HG03342 (cell line): ENCODE results near the gene LAMP1.
"Not testable (repeated sequence)": the region's sequence is repeated elsewhere in the genome, so short reads cannot be mapped to it uniquely, and the experiment has no call there.

Experiments
- ATAC-seq: cut with Tn5 transposase; IDR thresholded peaks from one replicate; pipeline ENCODE4 v1.9.1; 2021; ENCODE audit warnings: mild to moderate bottlenecking, moderate library complexity; ENCODE audit not compliant: unreplicated experiment

LAMP1 gene

GRCh38 chr13:113354831-113355610 lies 58.0 kb downstream of the LAMP1 start:
- no peak for ATAC-seq

DNA sequence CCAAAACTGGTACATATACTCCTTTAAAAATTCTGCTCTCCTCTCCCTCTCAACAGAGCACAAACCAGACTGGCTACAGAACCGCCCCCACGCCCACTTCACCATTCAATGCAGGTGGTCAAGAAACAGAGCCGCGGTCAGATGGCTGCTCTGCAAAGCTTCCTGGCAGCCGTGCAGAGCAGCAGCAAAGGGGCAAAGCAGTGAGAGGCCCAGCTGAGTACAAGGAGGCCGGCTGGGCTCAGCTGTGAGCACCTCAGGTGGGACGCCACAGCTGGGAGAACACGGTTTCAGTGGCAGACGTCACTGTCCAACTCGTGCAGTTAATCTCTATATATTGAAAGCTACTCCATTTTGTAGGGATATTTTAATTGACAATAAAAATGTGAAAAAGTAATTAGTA lies 58.6 kb downstream of the LAMP1 start:
- ATAC-seq: no peak

DNA sequence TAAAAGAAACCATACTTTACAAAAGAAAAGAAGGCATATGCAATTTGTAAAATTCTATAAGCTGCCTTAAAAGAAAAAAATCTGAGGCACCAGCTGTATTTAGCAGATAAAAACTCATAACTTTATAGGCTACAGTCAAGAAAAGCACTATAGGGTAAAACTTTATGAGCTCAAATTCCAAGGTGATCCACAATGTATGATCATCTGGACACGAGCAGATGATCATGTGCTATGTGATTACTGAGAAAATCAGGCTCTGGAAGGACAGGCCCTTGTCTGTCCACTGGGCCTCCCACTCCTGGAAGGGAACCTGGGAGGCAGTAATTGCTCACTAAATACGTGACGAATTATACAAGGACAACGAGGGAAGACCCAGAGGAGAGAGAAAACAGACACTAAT lies 59.6 kb downstream of the LAMP1 start:
- no peak for ATAC-seq

GRCh38 chr13:113357529-113357928 lies 60.5 kb downstream of the LAMP1 start:
- no peak for ATAC-seq

DNA sequence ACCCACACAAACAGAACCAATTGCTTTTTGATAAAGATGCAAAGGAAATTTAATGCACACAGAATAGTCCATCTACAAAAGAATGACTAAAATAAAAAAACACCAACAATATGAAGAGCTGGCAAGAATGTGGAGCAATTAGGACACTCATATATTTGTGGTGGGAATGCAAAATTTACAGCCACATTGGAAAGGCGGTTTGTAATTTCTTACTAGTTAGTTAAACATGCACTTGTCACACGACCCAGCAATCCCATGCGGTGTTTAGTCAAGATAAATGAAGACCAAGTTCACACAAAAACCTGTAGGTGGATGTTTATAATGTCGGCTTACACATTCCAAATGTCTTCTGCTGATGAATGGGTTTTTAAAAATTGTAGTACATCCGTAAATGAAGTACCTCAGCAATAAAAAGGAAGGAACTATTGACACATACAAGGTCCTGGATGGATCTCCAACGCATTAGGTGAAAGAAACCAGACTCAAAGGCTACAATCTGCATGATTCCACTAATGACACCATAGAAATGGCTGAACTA lies 61.7 kb downstream of the LAMP1 start:
- ATAC-seq: no peak

GRCh38 chr13:113359571-113359970 lies 62.5 kb downstream of the LAMP1 start:
- ATAC-seq: no peak

DNA sequence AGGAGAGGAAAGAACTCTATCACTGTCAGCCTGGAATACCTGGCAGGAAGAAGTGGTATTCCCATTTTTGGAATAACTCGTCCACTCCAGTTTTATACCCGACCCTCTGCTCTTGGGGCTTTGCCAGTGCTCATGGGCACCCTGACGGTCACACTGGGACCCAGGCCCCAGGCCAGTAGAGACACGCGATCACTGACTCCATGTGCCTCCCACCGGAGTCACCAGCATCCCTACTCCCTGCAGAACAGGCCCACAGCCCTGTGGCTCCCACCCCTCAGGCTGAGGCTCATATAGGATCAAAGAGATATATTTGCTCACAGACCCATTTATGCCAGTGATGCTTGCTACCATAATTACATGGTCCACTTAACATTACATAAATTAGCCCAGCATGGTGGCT lies 63.4 kb downstream of the LAMP1 start:
- ATAC-seq: no peak

GRCh38 chr13:113361406-113361805 lies 64.4 kb downstream of the LAMP1 start:
- ATAC-seq: no peak

GRCh38 chr13:113364311-113364889 lies 67.4 kb downstream of the LAMP1 start:
- ATAC-seq: no peak

DNA sequence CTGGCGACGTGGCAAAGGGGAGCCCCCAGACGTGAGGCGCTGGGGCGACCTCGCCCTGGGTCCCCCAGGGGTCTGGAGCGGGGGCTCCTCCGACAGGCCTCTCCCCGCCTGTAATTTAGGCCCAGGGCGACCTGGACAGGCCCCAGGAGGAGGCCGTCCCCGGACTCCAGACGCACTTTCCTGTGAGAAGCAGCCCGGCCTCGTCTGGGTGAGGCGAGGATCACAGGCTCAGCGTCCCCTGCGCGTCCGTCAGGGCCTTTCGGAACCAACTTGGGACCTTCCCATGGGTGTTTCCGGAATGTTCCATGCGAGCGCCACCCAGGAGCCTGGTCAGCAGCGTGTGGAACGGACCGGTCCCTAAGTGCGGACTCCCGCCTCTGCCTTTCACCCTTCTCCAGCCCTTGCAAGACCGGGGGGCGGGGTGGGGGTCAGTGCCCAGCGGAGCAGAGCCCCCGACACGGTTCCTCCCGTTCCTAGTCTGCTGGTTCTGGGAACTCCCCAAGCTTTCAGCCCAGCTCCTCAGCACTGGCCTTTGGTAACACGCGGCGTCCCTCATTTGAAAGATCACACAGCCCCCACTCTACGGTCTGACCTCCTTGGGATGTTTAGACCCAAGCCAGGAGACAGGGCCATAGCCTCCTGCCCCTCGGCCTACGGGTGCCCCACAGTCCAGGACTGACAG lies 68.0 kb downstream of the LAMP1 start:
- no peak for ATAC-seq

DNA sequence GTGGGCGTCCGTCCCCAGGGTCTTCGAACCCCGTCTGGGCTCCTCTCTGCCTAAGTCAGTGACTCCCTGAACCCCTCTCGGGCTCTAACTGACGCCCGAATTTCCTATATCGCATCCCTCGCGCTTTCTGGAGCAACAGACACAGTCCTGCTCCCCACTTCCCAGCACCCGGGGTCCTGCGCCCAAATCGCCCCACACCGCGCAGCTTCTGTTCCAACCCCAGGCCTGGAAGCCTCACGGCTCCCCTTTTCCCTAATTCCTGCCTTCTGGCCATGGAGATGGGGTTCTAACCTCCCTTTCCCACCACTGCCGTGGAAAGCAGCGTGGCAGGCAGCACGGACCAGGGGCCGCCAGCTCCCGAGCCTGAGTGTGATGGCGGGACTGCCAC lies 68.5 kb downstream of the LAMP1 start:
- no peak for ATAC-seq

DNA sequence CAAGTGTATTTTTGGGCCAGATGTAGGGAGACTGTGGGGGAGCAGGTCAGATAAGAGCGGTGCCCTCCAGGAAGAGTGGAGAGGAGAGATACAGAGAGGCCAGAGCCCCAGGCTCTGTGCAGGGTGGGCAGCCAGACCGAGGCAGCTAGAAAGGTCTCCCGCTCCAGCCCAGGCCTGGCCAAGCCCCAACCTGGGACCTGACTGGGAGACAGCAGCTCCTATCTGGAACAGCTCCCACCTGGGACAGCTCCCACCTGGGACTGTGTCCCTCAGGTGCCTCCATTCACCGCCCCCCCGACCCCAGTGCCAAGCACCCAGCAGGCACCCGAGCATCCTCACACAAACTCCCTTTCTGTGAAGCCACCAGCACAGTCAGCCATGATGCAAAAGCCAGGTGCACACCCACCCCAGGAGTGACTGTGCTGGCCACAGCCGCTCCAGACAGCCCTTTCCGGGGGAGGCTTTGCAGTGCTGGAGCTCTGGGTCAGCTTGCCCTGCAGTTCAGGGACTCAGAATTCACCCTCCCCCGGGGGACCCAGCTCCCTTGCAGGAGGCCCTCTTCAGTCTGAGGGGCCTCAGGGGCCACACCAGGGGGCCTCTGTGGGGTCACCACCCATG lies 69.0 kb downstream of the LAMP1 start:
- ATAC-seq: no peak

DNA sequence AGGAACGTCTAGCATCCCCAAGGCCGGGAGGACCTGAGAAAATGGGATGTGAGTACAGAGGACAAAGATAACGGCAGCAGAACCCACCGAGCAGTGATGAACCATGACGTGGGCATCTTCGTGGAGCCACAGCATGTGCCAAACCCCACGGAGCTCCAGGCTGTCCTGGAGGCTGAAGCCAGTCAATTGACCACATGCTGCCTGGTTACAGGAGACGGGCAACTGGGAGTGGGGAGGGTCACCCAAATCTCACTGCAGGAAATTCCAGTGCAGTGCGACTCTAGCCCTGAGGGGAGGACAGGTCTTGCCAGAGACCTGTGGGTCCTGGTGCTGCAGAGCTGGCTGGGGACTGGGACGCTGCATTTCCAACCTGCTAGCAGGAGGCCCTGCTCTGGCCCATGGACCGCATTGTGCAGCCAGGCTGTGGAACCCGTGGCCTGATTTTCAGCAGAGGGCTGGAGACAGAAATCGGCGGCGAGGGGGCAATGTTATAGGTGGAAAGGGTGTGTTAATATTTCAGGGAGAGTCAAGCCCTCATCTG lies 70.1 kb downstream of the LAMP1 start:
- ATAC-seq: no peak

GRCh38 chr13:113367771-113368170 lies 70.7 kb downstream of the LAMP1 start:
- no peak for ATAC-seq

- not testable (repeated sequence) for ATAC-seq
These were observed 71.3 kb downstream of the LAMP1 start for GRCh38 chr13:113368353-113368752.

DNA sequence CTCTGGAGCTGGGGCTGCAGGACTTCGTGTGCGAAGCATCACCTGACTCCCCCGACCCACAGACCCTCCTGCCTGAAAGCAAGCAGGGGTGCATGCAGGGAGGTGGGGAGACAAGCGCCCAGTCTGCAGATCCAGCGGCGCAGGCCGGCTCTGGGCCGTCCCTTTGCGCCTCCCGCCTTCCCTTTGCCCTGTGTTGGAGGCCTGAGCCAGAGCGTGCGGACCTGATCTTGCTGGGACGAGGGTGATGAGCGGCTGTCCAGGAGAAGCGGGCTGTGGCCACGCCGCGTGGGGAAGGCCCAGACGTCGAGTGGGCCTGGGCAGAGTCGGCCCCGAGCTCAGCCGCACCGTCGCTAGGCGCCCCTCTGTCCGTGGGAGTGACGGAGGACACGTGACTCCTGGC lies 72.2 kb downstream of the LAMP1 start:
- ATAC-seq: no peak

- ATAC-seq: no peak
These were observed 72.8 kb downstream of the LAMP1 start for GRCh38 chr13:113369881-113370280.

DNA sequence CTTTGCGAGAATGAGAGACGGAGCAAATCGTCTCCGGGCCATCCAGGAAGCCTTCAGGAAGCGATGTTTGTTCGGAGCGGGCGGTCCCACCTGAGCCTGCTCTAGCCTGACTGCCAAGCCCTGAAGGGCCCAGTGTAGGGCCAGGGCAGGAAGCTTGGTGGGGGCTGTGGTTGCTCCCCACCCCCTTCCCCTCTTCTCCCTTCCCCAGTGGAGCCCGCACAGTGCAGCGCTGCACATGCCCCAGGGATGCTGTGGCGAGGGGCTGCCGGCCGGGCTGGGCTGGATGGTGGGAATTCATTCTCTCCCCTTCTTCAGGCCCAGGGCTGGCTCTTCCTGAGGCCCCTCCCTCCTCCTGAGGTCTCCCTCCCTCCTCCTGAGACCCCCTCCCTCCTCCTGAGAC lies 74.0 kb downstream of the LAMP1 start:
- no peak for ATAC-seq

DNA sequence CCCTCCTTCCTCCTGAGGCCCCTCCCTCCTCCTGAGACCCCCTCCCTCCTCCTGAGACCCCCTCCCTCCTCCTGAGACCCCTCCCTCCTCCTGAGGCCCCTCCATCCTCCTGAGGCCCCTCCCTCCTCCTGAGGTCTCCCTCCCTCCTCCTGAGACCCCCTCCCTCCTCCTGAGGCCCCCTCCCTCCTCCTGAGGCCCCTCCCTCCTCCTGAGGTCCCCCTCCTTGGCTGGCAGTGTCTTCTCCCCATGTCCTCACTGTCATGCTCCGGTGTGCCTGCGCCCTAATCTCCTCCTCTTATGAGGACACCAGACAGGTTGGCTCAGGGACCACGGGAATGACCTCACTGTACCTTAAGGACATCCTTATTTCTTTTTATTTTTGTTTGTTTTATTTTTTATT lies 74.7 kb downstream of the LAMP1 start:
- ATAC-seq: not testable (repeated sequence)
